Suppressor macrophage treated with lipopolysaccharide for 4 hours (primary cell): Measurements from ENCODE around the gene SIMC1.
"Not testable (repeated sequence)": the region's sequence is repeated elsewhere in the genome, so short reads cannot be mapped to it uniquely, and the experiment has no call there.

Experiments used
- DNase-seq: peaks from one replicate; pipeline ENCODE4 v3.0.0-alpha.2; 2020

The SIMC1 gene

GRCh38 chr5:176237971-176238644, at the start of gene SIMC1:
Gene SIMC1, plus strand, starts transcription at chr5:176238424. Its CDS starts 85 bp downstream, at chr5:176238509.
- peak; percentile 42 for DNase-seq

GRCh38 chr5:176188506-176189193, 49.6 kb upstream of the SIMC1 start:
- no peak for DNase-seq

- no peak for DNase-seq
Measured at GRCh38 chr5:176189857-176190256, 48.4 kb upstream of the SIMC1 start.

- DNase-seq: no peak
Measured at GRCh38 chr5:176190886-176191755, 47.1 kb upstream of the SIMC1 start.

- no peak for DNase-seq
Measured at GRCh38 chr5:176192094-176192721, 46.0 kb upstream of the SIMC1 start.

- DNase-seq: not testable (repeated sequence)
Measured at GRCh38 chr5:176192722-176193117, 45.5 kb upstream of the SIMC1 start.

GRCh38 chr5:176193636-176194035, 44.6 kb upstream of the SIMC1 start:
- DNase-seq: not testable (repeated sequence)

- not testable (repeated sequence) for DNase-seq
Measured at GRCh38 chr5:176194238-176195083, 43.8 kb upstream of the SIMC1 start.

GRCh38 chr5:176195084-176195413, 43.2 kb upstream of the SIMC1 start:
- not testable (repeated sequence) for DNase-seq

GRCh38 chr5:176195487-176196207, 42.6 kb upstream of the SIMC1 start:
- not testable (repeated sequence) for DNase-seq

- not testable (repeated sequence) for DNase-seq
Measured at GRCh38 chr5:176196781-176197180, 41.4 kb upstream of the SIMC1 start.

GRCh38 chr5:176197234-176197858, 40.9 kb upstream of the SIMC1 start:
- not testable (repeated sequence) for DNase-seq

- DNase-seq: not testable (repeated sequence)
Measured at GRCh38 chr5:176198299-176198698, 39.9 kb upstream of the SIMC1 start.

GRCh38 chr5:176198991-176199733, 39.1 kb upstream of the SIMC1 start:
- DNase-seq: not testable (repeated sequence)

- not testable (repeated sequence) for DNase-seq
Measured at GRCh38 chr5:176199803-176200399, 38.3 kb upstream of the SIMC1 start.

- DNase-seq: no peak
Measured at GRCh38 chr5:176201811-176202210, 36.4 kb upstream of the SIMC1 start.

- DNase-seq: no peak
Measured at GRCh38 chr5:176203086-176203485, 35.1 kb upstream of the SIMC1 start.

- DNase-seq: not testable (repeated sequence)
Measured at GRCh38 chr5:176203535-176203934, 34.7 kb upstream of the SIMC1 start.

GRCh38 chr5:176214466-176215021, 23.7 kb upstream of the SIMC1 start:
- not testable (repeated sequence) for DNase-seq
